Loucy (cell line): ENCODE measurements around the gene GFRA1.

Source experiments
- CTCF ChIP-seq: fragments of 200-600 bp; sonication (generic); conservative IDR thresholded peaks from 2 replicates; pipeline ENCODE4 v1.5.1; 2014; ENCODE audit warnings: mild to moderate bottlenecking, antibody characterized with exemption, low read length
- EZH2phosphoT487 ChIP-seq: fragments of 200-600 bp; IDR thresholded peaks from 2 replicates; pipeline ENCODE4 v1.6.1; 2018; ENCODE audit warnings: antibody characterized with exemption, mild to moderate bottlenecking, moderate library complexity, borderline replicate concordance

- TF ChIP-seq CTCF, result no peak
- TF ChIP-seq EZH2phosphoT487, result no peak
Measured at GRCh38 chr10:116026725-116027124, 246.3 kb downstream of the GFRA1 start.
